H9 (cell line): Measurements from ENCODE around the gene SLC12A8. TPM values are rescaled to one million over a fixed set of nuclear protein-coding genes. Genes with fewer than 3 reads are reported as not detected.

Source experiments
- DNase-seq: peaks from one replicate; pipeline ENCODE4 v3.0.0-alpha.2; 2017
- H2AFZ ChIP-seq: one replicate; pipeline ENCODE4 v1.6.1; 2013; ENCODE audit warnings: mild to moderate bottlenecking, low read length, control low read depth, moderate library complexity
- H2AK5ac ChIP-seq: 2 replicates; pipeline ENCODE4 v1.6.1; 2013; ENCODE audit warnings: low read length, control low read depth, mixed read lengths; ENCODE audit not compliant: insufficient read length
- H2BK120ac ChIP-seq: one replicate; pipeline ENCODE4 v1.6.1; 2013; ENCODE audit warnings: low read depth, mild to moderate bottlenecking, low read length, control low read depth, inconsistent platforms; ENCODE audit not compliant: poor library complexity, severe bottlenecking
- H2BK12ac ChIP-seq: 2 replicates; pipeline ENCODE4 v1.6.1; 2013; ENCODE audit warnings: low read length, control low read depth, mixed read lengths, low read depth; ENCODE audit not compliant: insufficient read length
- H2BK15ac ChIP-seq: 2 replicates; pipeline ENCODE4 v1.6.1; 2013; ENCODE audit warnings: low read depth, low read length, control low read depth
- H2BK20ac ChIP-seq: one replicate; pipeline ENCODE4 v1.6.1; 2013; ENCODE audit warnings: low read depth, mild to moderate bottlenecking, low read length, control low read depth, inconsistent platforms; ENCODE audit not compliant: poor library complexity, severe bottlenecking
- H2BK5ac ChIP-seq: 2 replicates; pipeline ENCODE4 v1.6.1; 2013; ENCODE audit warnings: low read length, control low read depth, mixed read lengths; ENCODE audit not compliant: insufficient read length
- H3K14ac ChIP-seq: 2 replicates; pipeline ENCODE4 v1.6.1; 2013; ENCODE audit warnings: low read length, control low read depth; ENCODE audit not compliant: insufficient read depth
- H3K18ac ChIP-seq: 2 replicates; pipeline ENCODE4 v1.6.1; 2013; ENCODE audit warnings: low read depth, mild to moderate bottlenecking, mixed read lengths, low read length, control low read depth; ENCODE audit not compliant: insufficient read length
- H3K23ac ChIP-seq: 2 replicates; pipeline ENCODE4 v1.6.1; 2013; ENCODE audit warnings: low read length, control low read depth, mixed read lengths, low read depth; ENCODE audit not compliant: insufficient read length
- H3K23me2 ChIP-seq: 2 replicates; pipeline ENCODE4 v1.6.1; 2013; ENCODE audit warnings: low read depth, mild to moderate bottlenecking, mixed read lengths, low read length, control low read depth; ENCODE audit not compliant: insufficient read length, poor library complexity, severe bottlenecking
- H3K27ac ChIP-seq: 2 replicates; pipeline ENCODE4 v1.5.1; 2013; ENCODE audit warnings: low read length, control low read depth, mixed read lengths, low read depth; ENCODE audit not compliant: insufficient read length
- H3K27me3 ChIP-seq: 2 replicates; pipeline ENCODE4 v1.6.1; 2013; ENCODE audit warnings: low read length, control low read depth, inconsistent platforms; ENCODE audit not compliant: insufficient read depth
- H3K4ac ChIP-seq: 2 replicates; pipeline ENCODE4 v1.6.1; 2013; ENCODE audit warnings: low read depth, mild to moderate bottlenecking, control low read depth, inconsistent platforms, low read length, moderate library complexity
- H3K4me1 ChIP-seq: 2 replicates; pipeline ENCODE4 v1.6.1; 2013; ENCODE audit warnings: low read length, control low read depth, inconsistent platforms; ENCODE audit not compliant: insufficient read depth
- H3K4me2 ChIP-seq: 2 replicates; pipeline ENCODE4 v1.6.1; 2013; ENCODE audit warnings: low read length, control low read depth, mixed read lengths; ENCODE audit not compliant: insufficient read length, insufficient read depth
- H3K56ac ChIP-seq: 2 replicates; pipeline ENCODE4 v1.6.1; 2013; ENCODE audit warnings: low read depth, mild to moderate bottlenecking, mixed read lengths, low read length, control low read depth; ENCODE audit not compliant: insufficient read length
- H3K79me1 ChIP-seq: 2 replicates; pipeline ENCODE4 v1.6.1; 2013; ENCODE audit warnings: low read depth, mild to moderate bottlenecking, moderate library complexity, low read length, control low read depth, inconsistent platforms; ENCODE audit not compliant: insufficient read depth, poor library complexity, severe bottlenecking
- H3K79me2 ChIP-seq: 2 replicates; pipeline ENCODE4 v1.6.1; 2013; ENCODE audit warnings: low read length, control low read depth, inconsistent platforms; ENCODE audit not compliant: insufficient read depth
- H3K9ac ChIP-seq: 2 replicates; pipeline ENCODE4 v1.6.1; 2013; ENCODE audit warnings: low read length, control low read depth, mixed read lengths; ENCODE audit not compliant: insufficient read length; ENCODE audit errors: extremely low read depth
- H3K9me3 ChIP-seq: one replicate; pipeline ENCODE4 v1.6.1; 2013; ENCODE audit warnings: low read depth, low read length, inconsistent platforms; ENCODE audit not compliant: control insufficient read depth
- H3T11ph ChIP-seq: one replicate; pipeline ENCODE4 v1.6.1; 2013; ENCODE audit warnings: mild to moderate bottlenecking, low read length, control low read depth, inconsistent platforms
- H4K20me1 ChIP-seq: one replicate; pipeline ENCODE4 v1.6.1; 2013; ENCODE audit not compliant: control insufficient read depth, insufficient read length, insufficient read depth
- H4K5ac ChIP-seq: 2 replicates; pipeline ENCODE4 v1.6.1; 2013; ENCODE audit warnings: low read depth, mild to moderate bottlenecking, mixed read lengths, low read length, control low read depth; ENCODE audit not compliant: insufficient read length
- H4K8ac ChIP-seq: replicated peaks from 2 replicates; pipeline ENCODE4 v1.6.1; 2013; ENCODE audit warnings: low read length, control low read depth, mixed read lengths, low read depth; ENCODE audit not compliant: insufficient read length
- H4K91ac ChIP-seq: 2 replicates; pipeline ENCODE4 v1.6.1; 2013; ENCODE audit warnings: low read depth, mild to moderate bottlenecking, moderate library complexity, mixed read lengths, low read length, control low read depth; ENCODE audit not compliant: insufficient read length
- H3K27ac Mint-ChIP-seq, 3 experiments: 2 replicates in 2 of 3; 3 replicates in 1 of 3; pipeline ENCODE4 v1.8.0; 2020 to 2021; ENCODE audit warnings: mixed read lengths in 3 of 3, mild to moderate bottlenecking in 1 of 3, moderate library complexity in 1 of 3
- H3K27me3 Mint-ChIP-seq: 2 replicates; pipeline ENCODE4 v1.8.0; 2021; ENCODE audit warnings: low read depth, mild to moderate bottlenecking, moderate library complexity, mixed read lengths
- H3K36me3 Mint-ChIP-seq, 3 experiments: 2 replicates in 2 of 3; 3 replicates in 1 of 3; pipeline ENCODE4 v1.8.0; 2020 to 2021; ENCODE audit warnings: low read depth in 3 of 3, mixed read lengths in 3 of 3; ENCODE audit not compliant: insufficient read depth in 1 of 3
- H3K4me1 Mint-ChIP-seq, 2 experiments: 2 replicates each; pipeline ENCODE4 v1.8.0; 2020; ENCODE audit warnings: mixed read lengths in 2 of 2
- H3K4me3 Mint-ChIP-seq, 2 experiments: 2 replicates in 1 of 2; 3 replicates in 1 of 2; pipeline ENCODE4 v1.8.0; 2020 to 2021; ENCODE audit warnings: mild to moderate bottlenecking in 2 of 2, mixed read lengths in 2 of 2, moderate library complexity in 1 of 2
- H3K9me3 Mint-ChIP-seq, 2 experiments: 2 replicates in 1 of 2; 3 replicates in 1 of 2; pipeline ENCODE4 v1.8.0; 2020; ENCODE audit warnings: mild to moderate bottlenecking in 2 of 2, mixed read lengths in 2 of 2, moderate library complexity in 1 of 2
- WGBS: extraction: QIAGEN DNeasy Blood & Tissue Kit; methylation state at CpG from one replicate; pipeline ENCODE4 v1.1.7; 2013; ENCODE audit warnings: missing lambda C conversion rate, low lambda C conversion rate, mixed read lengths; ENCODE audit not compliant: insufficient read length; ENCODE audit errors: extremely low coverage; 5-methylcytosine and 5-hydroxymethylcytosine counted together
- total RNA-seq: library from RNA; stranded (reverse); gene quantifications from 2 replicates; pipeline ENCODE4 v1.2.1, GENCODE V29; 2021
- TF ChIP-seq, protein P1 (sequence below): fragments of 200-600 bp; sonication (generic); conservative IDR thresholded peaks from 3 replicates; pipeline ENCODE4 v1.8.0; 2021; ENCODE audit warnings: antibody characterized with exemption, mild to moderate bottlenecking

The SLC12A8 gene
- total RNA-seq, 1 experiment from 2014 or later, result 8.2 TPM

- H3K4me1 Mint-ChIP-seq, result peaks cover 2 to 5% of the 10 kb centered on the region in 2 experiments; a peak in 2 of 4 replicates
- Histone ChIP-seq H3K4ac (no peak overlapping the region), H3K23me2 (no peaks in the 10 kb centered on the region), H3K79me2 (no peaks in the 10 kb centered on the region), H4K20me1 (no peaks in the 10 kb centered on the region), H3K9ac (no peak overlapping the region), H2BK5ac (no peak overlapping the region), H3K4me1 (no peaks in the 10 kb centered on the region), H3T11ph (no peak overlapping the region), H3K27me3 (no peaks in the 10 kb centered on the region), H3K27ac (no peak overlapping the region), H4K8ac (no peak overlapping the region), H2BK15ac (no peak overlapping the region), H3K9me3 (no peaks in the 10 kb centered on the region), H4K5ac (no peak overlapping the region), H2AFZ (no peak overlapping the region), H2BK12ac (no peak overlapping the region), H2AK5ac (no peak overlapping the region), H3K4me2 (no peak overlapping the region), H3K18ac (no peak overlapping the region), H2BK20ac (no peak overlapping the region), H3K14ac (no peak overlapping the region), H2BK120ac (no peak overlapping the region), H3K23ac (no peak overlapping the region), H3K56ac (no peak overlapping the region), H4K91ac (no peak overlapping the region), H3K79me1 (peaks cover 2% of the 10 kb centered on the region)
- H3K27me3 Mint-ChIP-seq, result no peaks in the 10 kb centered on the region; the same call in 1 of the 2 replicates
- peak overlapping the region in 1 of 3 experiments; percentile 1; a peak in 2 of 7 replicates for H3K27ac Mint-ChIP-seq
- no peak overlapping the region for H3K4me3 Mint-ChIP-seq
- TF ChIP-seq, protein P1, sequence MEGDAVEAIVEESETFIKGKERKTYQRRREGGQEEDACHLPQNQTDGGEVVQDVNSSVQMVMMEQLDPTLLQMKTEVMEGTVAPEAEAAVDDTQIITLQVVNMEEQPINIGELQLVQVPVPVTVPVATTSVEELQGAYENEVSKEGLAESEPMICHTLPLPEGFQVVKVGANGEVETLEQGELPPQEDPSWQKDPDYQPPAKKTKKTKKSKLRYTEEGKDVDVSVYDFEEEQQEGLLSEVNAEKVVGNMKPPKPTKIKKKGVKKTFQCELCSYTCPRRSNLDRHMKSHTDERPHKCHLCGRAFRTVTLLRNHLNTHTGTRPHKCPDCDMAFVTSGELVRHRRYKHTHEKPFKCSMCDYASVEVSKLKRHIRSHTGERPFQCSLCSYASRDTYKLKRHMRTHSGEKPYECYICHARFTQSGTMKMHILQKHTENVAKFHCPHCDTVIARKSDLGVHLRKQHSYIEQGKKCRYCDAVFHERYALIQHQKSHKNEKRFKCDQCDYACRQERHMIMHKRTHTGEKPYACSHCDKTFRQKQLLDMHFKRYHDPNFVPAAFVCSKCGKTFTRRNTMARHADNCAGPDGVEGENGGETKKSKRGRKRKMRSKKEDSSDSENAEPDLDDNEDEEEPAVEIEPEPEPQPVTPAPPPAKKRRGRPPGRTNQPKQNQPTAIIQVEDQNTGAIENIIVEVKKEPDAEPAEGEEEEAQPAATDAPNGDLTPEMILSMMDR, result no peak
- peaks cover 10 to 13% of the 10 kb centered on the region in 2 experiments for H3K9me3 Mint-ChIP-seq
- H3K36me3 Mint-ChIP-seq, result peaks cover 14 to 17% (median 14%) of the 10 kb centered on the region in 3 experiments
- WGBS, result no CpG with 5 or more reads among the region's 1 CpG
- no peak for DNase-seq
Measured at GRCh38 chr3:125261031-125261430, 48.5 kb upstream of the SLC12A8 start.
